Measurements from ENCODE around the gene MASP2. TPM values are rescaled to one million over a fixed set of nuclear protein-coding genes. Genes with fewer than 3 reads are reported as not detected.
A peak's percentile ranks its signal among the peaks of the same experiment; 100 is the strongest.
"Not testable (repeated sequence)": the region's sequence is repeated elsewhere in the genome, so short reads cannot be mapped to it uniquely, and the experiment has no call there.

The MASP2 gene
- total RNA-seq, 8 experiments from 2014 or later = 1.2 to 5.9 (median 3.2) TPM

DNA sequence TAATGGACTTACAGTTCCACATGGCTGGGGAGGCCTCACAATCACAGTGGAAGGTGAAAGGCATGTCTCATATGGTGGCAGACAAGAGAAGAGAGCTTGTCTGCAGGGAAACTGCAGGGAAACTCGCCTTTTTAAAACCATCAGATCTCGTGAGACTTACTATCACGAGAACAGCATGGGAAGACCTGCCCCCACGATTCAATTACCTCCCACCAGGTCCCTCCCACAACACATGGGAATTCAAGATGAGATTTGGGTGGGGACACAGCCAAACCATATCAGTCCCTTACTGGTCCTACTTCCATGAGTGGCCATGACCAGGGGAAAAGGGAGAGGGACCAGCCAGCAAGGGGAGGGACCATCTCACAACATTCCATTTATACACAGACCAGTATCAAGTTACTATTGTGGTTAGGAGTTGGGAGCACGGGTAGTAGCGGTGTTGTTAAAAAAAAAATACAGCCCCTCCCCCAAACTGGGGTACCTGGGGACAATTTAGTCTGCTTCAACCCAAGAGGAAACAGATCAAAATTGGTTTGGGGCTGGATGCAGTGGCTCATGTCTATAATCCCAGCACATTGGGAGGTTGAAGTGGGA lies 57.0 kb downstream of the MASP2 start:
- H3K4me3 ChIP-seq; H3K4me1 ChIP-seq (replicated peaks in 1 of 2); H3K27ac ChIP-seq; in situ Hi-C loops (cut with MboI; ENCODE audit: low pct_unique_long_range_greater_than_20kb in 2 of 9, low sequenced_read_pairs in 9 of 9, unreplicated experiment in 9 of 9): not testable (repeated sequence)
- 16 to 88% (median 57%) methylated on average over 1 to 6 of the region's 6 CpGs; no CpG with 5 or more reads in 1 of the 10 experiments for WGBS, 10 experiments
- peak in 2 of 8 experiments; percentile 42 to 53 for ATAC-seq (replicated peaks in 6 of 8)

DNA sequence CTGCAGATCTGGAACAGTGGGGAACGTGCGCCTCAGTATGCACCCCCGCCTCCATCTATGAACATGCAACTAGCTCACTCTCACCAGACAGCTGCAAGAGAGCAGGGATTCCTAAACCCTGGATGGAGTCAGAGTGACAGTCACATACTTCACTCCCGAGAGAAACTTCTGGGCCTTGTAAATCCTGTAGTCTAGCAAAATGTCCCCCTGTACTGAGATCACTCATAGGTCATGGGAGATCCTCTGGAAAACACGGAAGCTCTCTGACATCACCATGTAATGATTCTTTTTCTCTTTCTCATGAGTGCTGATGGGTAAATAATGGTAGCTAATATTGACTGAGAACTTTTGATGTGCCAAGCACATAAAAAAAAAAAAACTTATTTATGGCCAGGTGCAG lies 57.9 kb downstream of the MASP2 start:
- no peaks in the 10 kb centered on the region for H3K4me1 ChIP-seq (replicated peaks in 1 of 2)
- peak in 1 of 8 experiments; percentile 61 for ATAC-seq (replicated peaks in 6 of 8)
- whole genome bisulfite sequencing, 10 experiments = 0 to 90% (median 89%) methylated on average over 1 to 5 of the region's 5 CpGs; no CpG with 5 or more reads in 3 of the 10 experiments
- no peak overlapping the region for H3K4me3 ChIP-seq
- no peak overlapping the region for H3K27ac ChIP-seq
- in situ Hi-C loops (cut with MboI; ENCODE audit: low pct_unique_long_range_greater_than_20kb in 2 of 9, low sequenced_read_pairs in 9 of 9, unreplicated experiment in 9 of 9) = no loop called here

GRCh38 chr1:10987840-10988417 lies 59.1 kb downstream of the MASP2 start:
- 26 to 100% (median 80%) methylated on average over 1 to 4 of the region's 4 CpGs for WGBS, 10 experiments
- in situ Hi-C loops (cut with MboI; ENCODE audit: low pct_unique_long_range_greater_than_20kb in 2 of 9, low sequenced_read_pairs in 9 of 9, unreplicated experiment in 9 of 9) = no loop called here
- ATAC-seq (replicated peaks in 6 of 8) = peak in 1 of 8 experiments; percentile 42
- H3K4me3 ChIP-seq = no peak overlapping the region
- H3K4me1 ChIP-seq (replicated peaks in 1 of 2) = no peaks in the 10 kb centered on the region
- no peak overlapping the region for H3K27ac ChIP-seq

DNA sequence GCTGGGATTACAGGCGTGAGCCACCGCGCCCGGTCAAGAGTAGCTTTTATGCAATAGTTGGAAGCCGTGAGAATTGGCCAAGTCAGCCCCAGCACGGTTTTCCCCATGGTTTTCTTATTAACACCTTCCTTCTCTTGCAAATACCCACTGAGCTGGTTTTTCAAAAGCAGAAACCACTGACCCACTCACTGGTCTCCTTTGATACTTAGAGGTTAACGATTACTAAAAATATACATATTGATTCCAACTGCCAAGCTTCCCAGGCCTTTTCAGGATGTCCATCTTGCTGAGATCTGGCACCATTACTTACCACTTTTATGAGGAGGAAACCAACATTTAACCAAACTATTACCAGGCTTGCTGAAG lies 60.5 kb downstream of the MASP2 start:
- WGBS, 10 experiments = 17 to 67% (median 44%) methylated on average over 1 to 5 of the region's 7 CpGs; no CpG with 5 or more reads in 2 of the 10 experiments
- H3K4me3 ChIP-seq = no peak overlapping the region
- H3K27ac ChIP-seq = no peak overlapping the region
- in situ Hi-C loops (cut with MboI; ENCODE audit: low pct_unique_long_range_greater_than_20kb in 2 of 9, low sequenced_read_pairs in 9 of 9, unreplicated experiment in 9 of 9) = no loop called here
- no peak for ATAC-seq (replicated peaks in 6 of 8)
- no peaks in the 10 kb centered on the region for H3K4me1 ChIP-seq (replicated peaks in 1 of 2)

- in situ Hi-C loops (cut with MboI; ENCODE audit: low pct_unique_long_range_greater_than_20kb in 2 of 9, low sequenced_read_pairs in 9 of 9, unreplicated experiment in 9 of 9) = no loop called here
- Histone ChIP-seq H3K4me3 (no peak overlapping the region), H3K27ac (no peak overlapping the region), H3K4me1 (replicated peaks in 1 of 2) (peaks cover 8 to 22% of the 10 kb centered on the region in 2 donors)
- ATAC-seq (replicated peaks in 6 of 8) = peak in 4 of 8 experiments; percentile 4 to 21 (median 8)
- WGBS, 10 experiments = 22 to 100% (median 51%) methylated on average over 1 to 6 of the region's 9 CpGs; no CpG with 5 or more reads in 2 of the 10 experiments
Observed at GRCh38 chr1:10980841-10981727, 66.0 kb downstream of the MASP2 start.

DNA sequence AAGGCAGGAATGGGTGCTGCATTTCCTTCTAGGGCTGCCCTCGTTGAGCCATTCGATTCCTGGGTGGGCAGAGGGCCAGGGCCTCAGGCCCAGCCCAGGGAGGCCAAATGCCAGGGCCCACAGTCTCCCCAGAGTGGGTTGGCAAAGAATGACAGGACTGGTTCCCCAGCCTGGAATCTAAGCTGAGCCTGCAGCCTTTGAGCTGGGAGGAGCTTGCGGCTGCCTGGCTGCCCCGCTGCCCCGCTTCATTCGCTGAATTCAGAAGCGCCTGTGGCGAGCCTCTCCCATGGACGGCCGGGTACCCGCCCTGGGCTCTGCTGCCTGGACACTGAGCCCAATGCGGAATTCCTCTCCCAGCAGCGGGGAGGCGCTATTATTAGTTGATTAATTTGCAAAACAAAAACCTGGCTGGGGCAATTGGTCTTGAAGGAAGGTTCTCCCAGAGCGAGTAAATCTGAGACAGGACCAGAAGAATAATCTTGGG lies 66.9 kb downstream of the MASP2 start:
- peaks cover 10 to 26% of the 10 kb centered on the region in 2 donors for H3K4me1 ChIP-seq (replicated peaks in 1 of 2)
- in situ Hi-C loops (cut with MboI; ENCODE audit: low pct_unique_long_range_greater_than_20kb in 2 of 9, low sequenced_read_pairs in 9 of 9, unreplicated experiment in 9 of 9) = no loop called here
- peak; percentile 51 to 99 (median 68) for ATAC-seq (replicated peaks in 6 of 8)
- H3K4me3 ChIP-seq = no peak overlapping the region
- WGBS, 10 experiments = 4 to 47% (median 12%) methylated on average over 1 to 15 of the region's 15 CpGs; no CpG with 5 or more reads in 4 of the 10 experiments
- no peak overlapping the region for H3K27ac ChIP-seq

DNA sequence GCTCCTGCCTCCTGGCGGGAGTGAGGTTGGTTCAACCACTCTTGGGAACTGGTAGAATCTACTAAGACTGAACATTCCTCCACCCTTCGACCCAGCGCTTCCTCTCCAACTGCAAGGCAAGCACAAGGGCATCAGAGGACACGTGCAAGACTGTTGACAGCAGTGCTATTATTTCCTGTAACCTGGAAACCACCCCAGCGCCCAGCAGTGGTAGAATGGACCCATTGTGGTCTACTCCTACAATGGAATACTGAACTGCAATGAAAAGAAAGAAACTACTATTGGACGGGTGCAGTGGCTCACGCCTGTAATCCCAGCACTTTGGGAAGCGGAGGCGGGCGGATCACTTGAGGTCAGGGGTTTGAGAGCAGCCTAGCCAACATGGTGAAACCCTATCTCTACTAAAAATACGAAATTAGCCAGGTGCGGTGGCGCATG lies 67.5 kb downstream of the MASP2 start:
- Histone ChIP-seq H3K4me1 (replicated peaks in 1 of 2) (peaks cover 10 to 26% of the 10 kb centered on the region in 2 donors), H3K4me3 (no peak overlapping the region), H3K27ac (peak overlapping the region in 1 of 2 donors; percentile 5)
- in situ Hi-C loops (cut with MboI; ENCODE audit: low pct_unique_long_range_greater_than_20kb in 2 of 9, low sequenced_read_pairs in 9 of 9, unreplicated experiment in 9 of 9) = no loop called here
- WGBS, 10 experiments = 10 to 86% (median 71%) methylated on average over 2 to 12 of the region's 13 CpGs; no CpG with 5 or more reads in 3 of the 10 experiments
- ATAC-seq (replicated peaks in 6 of 8) = peak in 3 of 8 experiments; percentile 24 to 47 (median 34)

- Histone ChIP-seq H3K27ac (no peak overlapping the region), H3K4me3 (no peak overlapping the region), H3K4me1 (replicated peaks in 1 of 2) (peaks cover 10 to 26% of the 10 kb centered on the region in 2 donors)
- 64 to 100% (median 86%) methylated on average over 2 to 4 of the region's 4 CpGs; no CpG with 5 or more reads in 3 of the 10 experiments for WGBS, 10 experiments
- ATAC-seq (replicated peaks in 6 of 8) = no peak
- in situ Hi-C loops (cut with MboI; ENCODE audit: low pct_unique_long_range_greater_than_20kb in 2 of 9, low sequenced_read_pairs in 9 of 9, unreplicated experiment in 9 of 9) = no loop called here
Observed at GRCh38 chr1:10978719-10979118, 68.3 kb downstream of the MASP2 start.

Other genes with a start within 250 kb of the MASP2 start
- gene TARDBP, start 34.6 kb downstream of the MASP2 start, total RNA-seq = 100 to 1,000 TPM in 4 of 8 experiments, 10 to 100 TPM in 4; 49.0 to 165 (median 105) TPM
- 100 to 1,000 TPM in 3 of 8 experiments, 10 to 100 TPM in 5; 42.6 to 256 (median 75.3) TPM for gene SRM, start 12.8 kb upstream of the MASP2 start, total RNA-seq
- 10 to 100 TPM; 39.0 to 88.7 (median 57.9) TPM for gene EXOSC10, start 52.6 kb upstream of the MASP2 start, total RNA-seq
- 1 to 10 TPM in 3 of 8 experiments, under 1 TPM in 5; 0.16 to 4.7 (median 0.68) TPM for gene ANGPTL7, start 142.1 kb upstream of the MASP2 start, total RNA-seq
- 10 to 100 TPM; 27.9 to 59.9 (median 51.2) TPM for gene MTOR, start 215.3 kb upstream of the MASP2 start, total RNA-seq
- gene UBIAD1, start 226.0 kb upstream of the MASP2 start, total RNA-seq = 10 to 100 TPM; 12.8 to 20.7 (median 16.2) TPM

Data from motor neuron (in vitro differentiated cells).